Regular cardiac myocyte (primary cell): ENCODE data around the gene U2AF1. TPM values are rescaled to one million over a fixed set of nuclear protein-coding genes. Genes with fewer than 3 reads are reported as not detected.

Source experiments
- total RNA-seq: library from RNA; depleted of rRNA; stranded (reverse); fragments of >200 nt; gene quantifications from 2 replicates; pipeline ENCODE4 v1.2.3, GENCODE V29; 2014

U2AF1 gene, protein sequence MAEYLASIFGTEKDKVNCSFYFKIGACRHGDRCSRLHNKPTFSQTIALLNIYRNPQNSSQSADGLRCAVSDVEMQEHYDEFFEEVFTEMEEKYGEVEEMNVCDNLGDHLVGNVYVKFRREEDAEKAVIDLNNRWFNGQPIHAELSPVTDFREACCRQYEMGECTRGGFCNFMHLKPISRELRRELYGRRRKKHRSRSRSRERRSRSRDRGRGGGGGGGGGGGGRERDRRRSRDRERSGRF
- total RNA-seq, result 13.5 and 33.4 TPM in 2 replicates

DNA sequence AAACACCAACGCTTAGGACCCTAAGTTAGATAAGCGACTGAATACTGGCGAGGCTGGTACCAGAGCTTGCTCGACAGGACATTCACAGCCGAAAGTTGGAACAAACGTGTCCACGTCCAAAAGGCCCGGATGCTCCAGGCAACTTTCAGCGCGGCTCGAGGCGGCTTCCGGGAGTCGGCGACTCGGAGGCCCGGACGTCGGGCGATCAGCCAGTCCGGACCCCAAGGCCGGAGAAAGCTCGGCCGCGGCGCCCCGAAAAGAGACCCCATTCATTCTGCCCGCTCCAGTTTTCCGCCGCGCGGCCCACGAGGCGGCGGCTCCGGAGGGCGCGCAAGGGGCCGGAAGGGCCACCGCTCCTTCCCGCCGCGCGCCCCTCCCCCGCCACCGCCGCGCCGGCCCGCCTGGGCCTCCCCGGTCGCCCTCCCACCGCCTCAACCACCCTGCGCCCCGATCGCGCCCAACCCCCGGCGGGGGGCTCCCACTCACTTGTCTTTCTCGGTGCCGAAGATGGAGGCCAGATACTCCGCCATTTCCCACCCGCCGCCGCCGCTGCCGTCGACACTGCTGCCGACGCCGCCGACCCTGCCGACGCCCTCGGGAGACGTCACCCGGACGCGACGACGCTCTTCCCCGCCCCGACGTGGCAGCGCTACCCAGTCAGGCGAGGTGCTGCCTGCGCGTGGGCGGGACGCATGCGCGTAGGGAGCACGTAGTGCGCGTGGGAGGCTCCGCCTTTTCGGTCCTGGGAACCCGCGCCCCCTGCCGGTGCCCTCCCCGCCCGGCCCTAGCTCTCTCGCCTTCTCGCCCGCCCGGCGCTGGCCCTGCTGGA, at the start of gene U2AF1:
U2AF1 (minus strand) TSS at position 606 of the 829 bp plus-strand sequence; CDS start at position 530, 76 bp downstream.

DNA sequence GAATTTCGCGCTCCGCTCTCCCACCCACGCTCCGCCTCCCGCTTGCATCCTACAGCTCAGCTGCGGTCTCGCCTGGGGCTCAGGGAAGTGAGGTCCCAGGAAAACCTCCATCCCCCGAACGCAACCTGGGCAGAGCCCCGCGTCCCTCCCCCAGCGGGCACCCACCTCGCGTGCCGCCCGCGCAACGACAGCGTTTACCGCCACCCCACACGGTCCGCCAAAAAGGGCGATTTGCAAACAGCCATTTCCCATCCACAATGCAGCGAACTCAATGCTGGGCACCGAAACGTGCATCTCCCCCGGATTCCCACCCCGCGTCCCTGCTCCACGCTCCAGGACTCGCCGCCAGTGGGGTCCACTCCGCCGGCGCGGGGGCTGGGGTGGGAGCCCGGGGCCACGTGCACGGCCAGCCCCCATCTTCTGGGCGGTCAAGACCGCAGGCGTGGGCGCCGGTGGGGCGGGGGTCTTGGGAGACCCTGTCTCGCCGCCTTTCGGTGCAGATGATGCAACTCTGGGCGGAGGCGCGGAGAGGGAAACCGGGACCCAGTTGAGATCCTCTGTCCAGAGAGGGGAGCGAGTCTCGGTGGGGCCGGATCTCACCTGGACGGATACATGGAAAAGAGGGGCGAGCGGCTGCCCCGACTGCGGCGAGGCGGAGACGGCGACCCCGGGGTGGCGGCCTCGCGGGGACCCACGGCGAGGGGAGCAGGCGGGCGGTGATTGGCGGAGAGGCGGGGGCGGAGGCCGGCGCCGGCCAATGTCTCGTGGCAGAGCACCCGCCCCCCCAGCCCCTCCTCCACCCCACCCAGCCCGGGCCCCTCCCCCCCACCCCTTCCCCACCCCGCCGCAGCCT, 32.0 kb downstream of the U2AF1 start, which contains the start of gene CBS:
CBS (minus strand) TSS at position 666 of the 853 bp plus-strand sequence. CDS start 3,642 bp downstream, outside the sequence.

Other genes starting within 250 kb of the U2AF1 start
- 7.6 and 15.1 TPM in 2 replicates for gene WDR4, start 228.0 kb downstream of the U2AF1 start, total RNA-seq
- 63.1 and 65.6 TPM in 2 replicates for gene NDUFV3, start 214.3 kb downstream of the U2AF1 start, total RNA-seq
- under 0.01 TPM in 1 of 2 replicates, not detected in the other for gene ERVH48-1, start 181.9 kb downstream of the U2AF1 start, total RNA-seq
- 6.5 and 14.8 TPM in 2 replicates for gene PKNOX1, start 133.0 kb downstream of the U2AF1 start, total RNA-seq
- gene CBS, start 31.7 kb downstream of the U2AF1 start, total RNA-seq, result 24.2 and 47.0 TPM in 2 replicates
- not detected in 2 replicates for gene CRYAA, start 61.4 kb upstream of the U2AF1 start, total RNA-seq